HG03457 (cell line): ENCODE data around the gene GRAP2.

Source experiments
- ATAC-seq: cut with Tn5 transposase; IDR thresholded peaks from one replicate; pipeline ENCODE4 v1.9.1; 2021; ENCODE audit warnings: moderate number of reproducible peaks; ENCODE audit not compliant: unreplicated experiment

The GRAP2 gene

GRCh38 chr22:39960791-39961746, 60.2 kb downstream of the GRAP2 start:
- ATAC-seq, result no peak

DNA sequence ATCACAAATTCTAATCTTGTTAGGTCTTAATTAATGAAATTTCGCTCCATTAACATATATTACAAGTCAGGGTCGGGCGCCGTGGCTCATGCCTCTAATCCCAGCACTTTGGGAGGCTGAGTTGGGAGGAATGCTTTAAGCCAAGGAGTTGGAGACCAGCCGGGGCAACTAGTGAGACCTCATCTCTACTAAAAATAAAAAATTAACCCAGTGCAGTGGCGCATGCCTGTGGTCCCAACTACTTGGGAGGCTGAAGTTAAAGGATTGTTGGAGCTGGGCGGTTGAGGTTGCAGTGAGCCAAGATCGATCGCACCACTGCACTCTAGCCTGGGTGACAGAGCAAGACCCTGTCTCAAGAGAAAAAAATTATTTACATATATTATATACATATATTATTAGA, 61.2 kb downstream of the GRAP2 start:
- no peak for ATAC-seq

GRCh38 chr22:39965748-39966147, 64.9 kb downstream of the GRAP2 start:
- no peak for ATAC-seq

DNA sequence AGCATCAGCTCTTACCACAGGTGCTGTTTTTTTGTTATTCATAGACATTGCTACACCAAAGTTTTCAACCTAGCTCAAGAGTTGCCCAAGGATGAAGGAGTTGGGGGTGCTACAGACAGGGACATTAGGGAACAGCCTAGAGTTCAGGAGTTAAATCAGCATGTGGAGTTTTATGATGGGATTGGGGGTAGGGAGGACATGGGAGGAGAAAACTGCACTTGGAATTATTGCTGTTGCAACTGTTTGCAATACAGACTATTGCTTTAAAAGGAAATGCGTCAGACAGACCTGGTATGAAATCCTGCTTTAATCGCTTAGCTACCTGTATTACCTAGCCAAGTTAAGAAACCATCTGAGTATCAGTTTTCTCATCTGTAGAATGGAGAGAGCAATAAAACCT, 65.6 kb downstream of the GRAP2 start:
- ATAC-seq, result no peak

DNA sequence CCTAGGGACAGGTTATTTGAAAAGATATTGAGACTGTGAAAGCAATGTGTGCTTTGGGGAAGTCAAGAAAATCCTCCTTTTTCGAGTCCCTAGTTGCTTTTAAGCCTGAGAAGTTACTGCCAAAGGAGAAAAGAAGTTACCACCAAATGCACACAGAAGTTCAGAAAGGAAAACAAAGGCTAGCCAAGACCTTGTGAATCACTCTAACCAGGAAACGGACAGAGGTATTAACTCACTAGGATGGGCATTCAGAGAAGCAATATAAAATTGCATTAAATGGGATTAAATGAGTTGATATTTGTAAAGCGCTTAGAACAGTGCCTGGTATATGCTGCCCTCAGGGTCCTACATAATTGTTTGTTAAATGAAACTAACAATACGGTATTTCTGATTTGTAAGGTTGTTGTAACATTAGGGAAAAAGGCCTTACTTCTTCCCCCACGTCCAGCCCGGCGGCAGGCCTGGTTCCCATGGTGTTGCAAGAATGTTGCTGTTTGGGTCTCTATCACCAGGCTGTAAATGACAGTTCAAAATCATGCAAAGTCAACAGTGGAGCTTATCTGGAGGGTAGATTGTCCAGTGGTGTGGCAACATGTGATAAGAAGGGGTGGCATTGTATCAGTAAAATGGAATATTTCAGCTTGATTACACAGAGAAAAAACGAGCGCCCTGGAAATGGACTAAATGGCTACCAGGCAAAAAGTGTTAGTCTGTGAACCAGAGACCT, 66.4 kb downstream of the GRAP2 start:
- ATAC-seq, result no peak

GRCh38 chr22:39967996-39968972, 67.4 kb downstream of the GRAP2 start:
- no peak for ATAC-seq

- ATAC-seq, result no peak
These were observed 69.9 kb downstream of the GRAP2 start for GRCh38 chr22:39970742-39971141.

GRCh38 chr22:39972641-39973040, 71.8 kb downstream of the GRAP2 start:
- no peak for ATAC-seq

- ATAC-seq, result no peak
These were observed 72.8 kb downstream of the GRAP2 start for GRCh38 chr22:39973656-39974055.

- no peak for ATAC-seq
These were observed 73.2 kb downstream of the GRAP2 start for GRCh38 chr22:39974065-39974464.

DNA sequence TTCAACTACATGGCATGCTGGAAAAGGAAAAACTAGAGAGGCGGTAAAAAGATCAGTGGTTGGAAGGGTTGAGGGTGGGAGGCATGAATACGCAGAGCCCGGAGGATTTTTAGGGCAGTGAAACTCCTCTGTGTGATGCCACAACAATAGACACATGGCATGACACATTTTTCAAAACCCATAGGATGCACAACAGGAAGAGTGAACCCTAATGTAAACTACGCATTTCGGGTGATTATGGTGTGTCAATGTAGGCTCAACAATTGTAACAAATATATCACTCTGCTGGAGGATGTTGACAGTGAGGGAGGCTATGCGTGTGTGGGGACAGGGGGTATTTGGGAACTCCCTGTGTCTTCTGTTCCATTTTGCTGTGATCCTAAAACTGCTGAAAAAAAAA, 78.2 kb downstream of the GRAP2 start:
- no peak for ATAC-seq

- no peak for ATAC-seq
These were observed 78.6 kb downstream of the GRAP2 start for GRCh38 chr22:39979458-39979857.

GRCh38 chr22:39980596-39980995, 79.7 kb downstream of the GRAP2 start:
- ATAC-seq, result no peak

- ATAC-seq, result no peak
These were observed 82.5 kb downstream of the GRAP2 start for GRCh38 chr22:39983346-39983745.

- no peak for ATAC-seq
These were observed 83.1 kb downstream of the GRAP2 start for GRCh38 chr22:39984006-39984405.

GRCh38 chr22:39984746-39985145, 83.9 kb downstream of the GRAP2 start:
- ATAC-seq, result no peak

- ATAC-seq, result no peak
These were observed 84.6 kb downstream of the GRAP2 start for GRCh38 chr22:39985383-39986035.

GRCh38 chr22:39988386-39989114, 87.7 kb downstream of the GRAP2 start:
- no peak for ATAC-seq

GRCh38 chr22:39989633-39990032, 88.7 kb downstream of the GRAP2 start:
- no peak for ATAC-seq

- no peak for ATAC-seq
These were observed 89.8 kb downstream of the GRAP2 start for GRCh38 chr22:39990686-39991085.
